Glomerular visceral epithelial cell (primary cell): ENCODE measurements around the gene FAM174C.

Source experiments
- DNase-seq: peaks from one replicate; pipeline ENCODE4 v3.0.0-alpha.2; 2016; ENCODE audit errors: extremely low spot score

Gene FAM174C

GRCh38 chr19:1286487-1287353 is 11.4 kb downstream of the FAM174C start:
- no peak for DNase-seq

- no peak for DNase-seq
Observed at GRCh38 chr19:1287354-1288225, 12.3 kb downstream of the FAM174C start.

- no peak for DNase-seq
Observed at GRCh38 chr19:1288226-1288612, 12.9 kb downstream of the FAM174C start.

GRCh38 chr19:1288833-1289685 is 13.7 kb downstream of the FAM174C start:
- DNase-seq, result no peak

GRCh38 chr19:1289686-1290025 is 14.3 kb downstream of the FAM174C start:
- DNase-seq, result no peak

GRCh38 chr19:1290196-1290702 is 14.9 kb downstream of the FAM174C start:
- no peak for DNase-seq

GRCh38 chr19:1290703-1291651 is 15.6 kb downstream of the FAM174C start:
- no peak for DNase-seq

GRCh38 chr19:1291761-1292418 is 16.6 kb downstream of the FAM174C start:
- DNase-seq, result no peak

GRCh38 chr19:1292419-1293151 is 17.3 kb downstream of the FAM174C start:
- no peak for DNase-seq

GRCh38 chr19:1293782-1294604 is 18.7 kb downstream of the FAM174C start:
- no peak for DNase-seq

GRCh38 chr19:1294688-1295087 is 19.4 kb downstream of the FAM174C start:
- no peak for DNase-seq

- DNase-seq, result peak; percentile 36
Observed at GRCh38 chr19:1295169-1296012, 20.1 kb downstream of the FAM174C start.

GRCh38 chr19:1296078-1296477 is 20.7 kb downstream of the FAM174C start:
- DNase-seq, result no peak

- no peak for DNase-seq
Observed at GRCh38 chr19:1296575-1297271, 21.4 kb downstream of the FAM174C start.

GRCh38 chr19:1298235-1298634 is 22.9 kb downstream of the FAM174C start:
- DNase-seq, result no peak

- no peak for DNase-seq
Observed at GRCh38 chr19:1299801-1300200, 24.5 kb downstream of the FAM174C start.
